Loucy (cell line): ENCODE data around the gene GIPC1.

Source experiments
- CTCF ChIP-seq: fragments of 200-600 bp; sonication (generic); conservative IDR thresholded peaks from 2 replicates; pipeline ENCODE4 v1.5.1; 2014; ENCODE audit warnings: mild to moderate bottlenecking, antibody characterized with exemption, low read length
- EZH2phosphoT487 ChIP-seq: fragments of 200-600 bp; IDR thresholded peaks from 2 replicates; pipeline ENCODE4 v1.6.1; 2018; ENCODE audit warnings: antibody characterized with exemption, mild to moderate bottlenecking, moderate library complexity, borderline replicate concordance

- TF ChIP-seq CTCF (no peak), EZH2phosphoT487 (no peak)
These were observed 45.6 kb downstream of the GIPC1 start for GRCh38 chr19:14450168-14450874.
